Measurements from ENCODE around the gene RBM14. TPM values are rescaled to one million over a fixed set of nuclear protein-coding genes. Genes with fewer than 3 reads are reported as not detected.

The RBM14 gene
- total and polyA plus RNA-seq, 2 of the 4 experiments (the other 2 are of a cell fraction): 9.3 to 31.1 TPM

GRCh38 chr11:66628061-66628603 lies 11.7 kb downstream of the RBM14 start:
- Histone ChIP-seq H2BK120ac (ENCODE audit: low read depth, low read length) (no peak overlapping the region), H2BK20ac (ENCODE audit: low read depth, low read length) (no peak overlapping the region), H3K23ac (ENCODE audit: low read depth, low read length) (no peak overlapping the region), H3K27me3 (ENCODE audit: control insufficient read depth, insufficient read depth, low read length) (no peaks in the 10 kb centered on the region), H3K56ac (ENCODE audit: extremely low read depth, insufficient read depth, low read length) (no peak overlapping the region), H3K4me1 (ENCODE audit: control insufficient read depth, insufficient read depth, low read length) (peaks cover 2% of the 10 kb centered on the region; the same call in 1 of the 2 replicates), H2BK15ac (ENCODE audit: low read depth, low read length) (no peak overlapping the region), H4K91ac (ENCODE audit: insufficient read depth, low read depth, low read length) (no peak overlapping the region), H3K9me1 (ENCODE audit: insufficient read depth, low read length) (peaks cover 36% of the 10 kb centered on the region), H3K18ac (ENCODE audit: low read depth, low read length) (no peak overlapping the region), H3K27ac (ENCODE audit: insufficient read depth, low read length) (no peak overlapping the region), H3K4ac (ENCODE audit: low read depth, low read length) (no peak overlapping the region), H3K9ac (ENCODE audit: low read depth, low read length) (no peak overlapping the region), H4K5ac (ENCODE audit: low read depth, low read length) (no peak overlapping the region), H2AFZ (replicated peaks; ENCODE audit: low read length, poor library complexity) (no peak overlapping the region), H3K4me3 (ENCODE audit: insufficient read depth, low read depth, low read length) (no peak overlapping the region), H3K9me3 (ENCODE audit: control insufficient read depth, insufficient read depth, low read length) (no peaks in the 10 kb centered on the region), H2BK5ac (ENCODE audit: low read depth, low read length, poor library complexity, severe bottlenecking) (no peak overlapping the region), H3K36me3 (ENCODE audit: control insufficient read depth, insufficient read depth, low read length) (peaks cover 67% of the 10 kb centered on the region), H3K14ac (replicated peaks; ENCODE audit: low read depth, low read length) (no peak overlapping the region), H2AK9ac (replicated peaks; ENCODE audit: low read depth, low read length, poor library complexity) (peak overlapping the region; percentile 56), H2AK5ac (ENCODE audit: low read depth, low read length) (no peak overlapping the region), H4K8ac (ENCODE audit: low read depth in 2 of 2, low read length in 2 of 2) (no peak overlapping the region), H4K20me1 (ENCODE audit: insufficient read depth, low read length) (peaks cover 94% of the 10 kb centered on the region), H3K4me2 (ENCODE audit: low read depth, low read length) (no peak overlapping the region), H3K79me1 (ENCODE audit: low read depth in 1 of 2, low read length in 2 of 2) (peaks cover 31 to 80% of the 10 kb centered on the region in 2 experiments)
- no peak for ATAC-seq (ENCODE audit: low read depth)
- intact Hi-C loops (cut with micrococcal nuclease) (no loop called here), in situ Hi-C loops (cut with MboI; ENCODE audit: low sequenced_read_pairs) (no loop called here), dilution Hi-C loops (cut with HindIII; ENCODE audit: low sequenced_read_pairs, unreplicated experiment) (no loop called here)
- DNase-seq: no peak
- BruUV-seq (replicated peaks): no TSS peak
- TF ChIP-seq CHD1 (IDR thresholded peaks at IDR 0.05; ENCODE audit: low read depth, low read length): no peak
- TF ChIP-seq MAFK (IDR thresholded peaks at IDR 0.05; ENCODE audit: low read depth, low read length): no peak
- TF ChIP-seq MXI1 (IDR thresholded peaks at IDR 0.05; ENCODE audit: borderline replicate concordance, low read depth, low read length): no peak
- no peak for TF ChIP-seq FOS (IDR thresholded peaks at IDR 0.05; ENCODE audit: low read depth, low read length)
- no peak for TF ChIP-seq RCOR1 (IDR thresholded peaks at IDR 0.05; ENCODE audit: insufficient replicate concordance, low read length)
- no peak for TF ChIP-seq RAD21 (IDR thresholded peaks at IDR 0.05; ENCODE audit: low read length)
- TF ChIP-seq SMC3 (IDR thresholded peaks at IDR 0.05; ENCODE audit: low read depth, low read length): no peak
- TF ChIP-seq, protein P1, sequence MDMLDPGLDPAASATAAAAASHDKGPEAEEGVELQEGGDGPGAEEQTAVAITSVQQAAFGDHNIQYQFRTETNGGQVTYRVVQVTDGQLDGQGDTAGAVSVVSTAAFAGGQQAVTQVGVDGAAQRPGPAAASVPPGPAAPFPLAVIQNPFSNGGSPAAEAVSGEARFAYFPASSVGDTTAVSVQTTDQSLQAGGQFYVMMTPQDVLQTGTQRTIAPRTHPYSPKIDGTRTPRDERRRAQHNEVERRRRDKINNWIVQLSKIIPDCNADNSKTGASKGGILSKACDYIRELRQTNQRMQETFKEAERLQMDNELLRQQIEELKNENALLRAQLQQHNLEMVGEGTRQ (IDR thresholded peaks at IDR 0.05; ENCODE audit: low read depth, low read length): no peak
- no peak for TF ChIP-seq CTCF (conservative IDR thresholded peaks at IDR 0.05; ENCODE audit: low read depth, low read length)
- no peak for TF ChIP-seq ELK1 (IDR thresholded peaks at IDR 0.05; ENCODE audit: borderline replicate concordance, low read depth, low read length)
- TF ChIP-seq NFE2L2 (IDR thresholded peaks at IDR 0.05; ENCODE audit: low read depth, low read length): no peak
- TF ChIP-seq BHLHE40 (IDR thresholded peaks at IDR 0.05; ENCODE audit: low read depth, low read length): no peak
- no peak for TF ChIP-seq MAZ (IDR thresholded peaks at IDR 0.05; ENCODE audit: borderline replicate concordance, low read depth, low read length)
- TF ChIP-seq CEBPB (IDR thresholded peaks at IDR 0.05; ENCODE audit: low read depth, low read length): no peak
- TF ChIP-seq RFX5 (IDR thresholded peaks at IDR 0.05; ENCODE audit: low read depth, low read length): no peak
- TF ChIP-seq POLR2A (IDR thresholded peaks at IDR 0.05; ENCODE audit: low read depth, low read length): no peak
- ChIA-PET POLR2A (ENCODE audit: unreplicated experiment) (no interaction called here), CTCF (no interaction called here)
- no CpG with 5 or more reads among the region's 7 CpGs for WGBS, 2 experiments (ENCODE audit: extremely low coverage in 2 of 2, insufficient read length in 1 of 2)

All from IMR-90 (cell line).